RPMI8226 (cell line): ENCODE data around the gene PTX4.

Source experiments
- DNase-seq: peaks from one replicate; pipeline ENCODE4 v3.0.0-alpha.2; 2015

PTX4 gene

DNA sequence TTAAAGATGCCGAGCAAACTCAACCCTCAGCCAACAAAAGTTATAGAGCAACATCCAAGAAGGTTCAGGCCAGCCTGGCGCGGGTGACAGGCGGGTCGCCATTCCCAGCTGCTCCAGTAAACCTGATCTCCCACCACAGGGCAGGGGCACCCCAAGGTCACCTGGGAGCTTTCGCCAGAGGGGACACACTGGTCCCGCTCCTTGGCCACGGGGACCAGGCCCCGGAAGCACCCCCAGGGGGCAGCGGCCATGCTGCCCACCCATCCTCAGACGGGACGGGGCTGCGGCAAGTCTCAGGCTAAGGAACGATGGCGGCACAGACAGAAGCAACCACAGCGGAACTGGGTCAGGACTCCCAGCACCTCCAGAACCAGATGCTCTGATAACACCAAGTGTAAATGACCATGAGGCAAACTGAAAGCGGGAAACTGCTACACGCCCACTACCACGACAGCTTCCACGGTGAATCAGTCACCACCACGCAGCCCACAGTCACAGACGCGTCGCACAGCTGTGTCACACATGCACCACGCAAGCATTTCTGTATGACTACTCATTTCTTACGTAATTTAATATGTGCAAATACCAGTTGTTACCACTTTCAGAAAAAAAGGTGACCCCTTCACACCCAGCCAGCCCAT lies 30.3 kb downstream of the PTX4 start:
- no peak for DNase-seq

DNA sequence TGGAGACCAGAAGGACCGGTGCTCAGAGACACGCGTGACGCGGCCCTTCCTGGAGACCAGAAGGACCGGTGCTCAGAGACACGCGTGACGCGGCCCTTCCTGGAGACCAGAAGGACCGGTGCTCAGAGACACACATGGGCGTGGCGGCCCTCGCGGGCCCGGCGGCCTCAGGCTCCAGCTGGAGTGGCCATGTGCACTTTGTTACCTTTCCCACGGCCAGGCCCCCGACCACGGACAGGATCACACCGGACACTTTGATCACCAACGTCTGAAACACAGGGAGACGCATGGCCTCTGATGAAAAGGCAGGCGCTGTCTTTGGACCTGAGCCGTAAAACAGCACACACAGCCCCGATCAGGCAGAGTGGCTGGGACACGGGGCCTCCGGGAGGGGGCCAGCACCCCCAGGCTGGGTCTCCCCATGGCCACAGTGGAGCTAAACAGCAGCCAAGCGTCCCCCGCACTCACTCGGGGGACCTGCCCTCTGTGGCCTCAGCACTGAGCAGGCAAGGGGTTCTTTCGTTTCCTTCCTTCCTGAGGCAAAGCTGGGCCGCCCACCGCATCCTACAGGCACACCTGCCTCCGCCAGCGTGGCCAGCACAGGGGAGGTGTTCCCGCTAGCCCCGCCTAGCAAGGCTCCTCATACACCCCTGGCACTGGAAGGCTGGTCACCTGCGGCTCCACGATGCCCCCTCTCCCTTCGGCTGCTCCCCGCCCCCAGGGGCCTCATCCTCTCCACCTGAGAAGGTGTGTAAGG lies 31.1 kb downstream of the PTX4 start:
- DNase-seq: no peak

DNA sequence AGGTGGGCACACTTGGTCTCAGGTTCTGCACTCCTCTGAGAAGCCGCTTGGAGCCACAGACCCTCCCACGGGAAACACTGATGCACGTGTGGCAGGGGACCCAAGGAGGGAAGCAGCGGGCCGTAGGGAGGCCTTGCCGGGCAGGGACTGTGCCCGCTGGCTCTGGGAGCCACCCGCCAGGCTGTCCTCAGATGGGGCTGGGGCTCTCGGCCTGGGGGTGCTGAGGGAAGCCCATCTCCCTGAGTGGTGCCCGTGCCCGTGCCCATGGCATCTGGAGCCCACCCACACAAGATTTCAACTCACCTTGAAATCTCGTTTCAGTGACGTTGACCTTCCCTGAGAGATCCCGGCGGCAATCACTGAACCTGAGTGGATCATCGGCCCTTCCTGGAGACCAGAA lies 31.8 kb downstream of the PTX4 start:
- no peak for DNase-seq

DNA sequence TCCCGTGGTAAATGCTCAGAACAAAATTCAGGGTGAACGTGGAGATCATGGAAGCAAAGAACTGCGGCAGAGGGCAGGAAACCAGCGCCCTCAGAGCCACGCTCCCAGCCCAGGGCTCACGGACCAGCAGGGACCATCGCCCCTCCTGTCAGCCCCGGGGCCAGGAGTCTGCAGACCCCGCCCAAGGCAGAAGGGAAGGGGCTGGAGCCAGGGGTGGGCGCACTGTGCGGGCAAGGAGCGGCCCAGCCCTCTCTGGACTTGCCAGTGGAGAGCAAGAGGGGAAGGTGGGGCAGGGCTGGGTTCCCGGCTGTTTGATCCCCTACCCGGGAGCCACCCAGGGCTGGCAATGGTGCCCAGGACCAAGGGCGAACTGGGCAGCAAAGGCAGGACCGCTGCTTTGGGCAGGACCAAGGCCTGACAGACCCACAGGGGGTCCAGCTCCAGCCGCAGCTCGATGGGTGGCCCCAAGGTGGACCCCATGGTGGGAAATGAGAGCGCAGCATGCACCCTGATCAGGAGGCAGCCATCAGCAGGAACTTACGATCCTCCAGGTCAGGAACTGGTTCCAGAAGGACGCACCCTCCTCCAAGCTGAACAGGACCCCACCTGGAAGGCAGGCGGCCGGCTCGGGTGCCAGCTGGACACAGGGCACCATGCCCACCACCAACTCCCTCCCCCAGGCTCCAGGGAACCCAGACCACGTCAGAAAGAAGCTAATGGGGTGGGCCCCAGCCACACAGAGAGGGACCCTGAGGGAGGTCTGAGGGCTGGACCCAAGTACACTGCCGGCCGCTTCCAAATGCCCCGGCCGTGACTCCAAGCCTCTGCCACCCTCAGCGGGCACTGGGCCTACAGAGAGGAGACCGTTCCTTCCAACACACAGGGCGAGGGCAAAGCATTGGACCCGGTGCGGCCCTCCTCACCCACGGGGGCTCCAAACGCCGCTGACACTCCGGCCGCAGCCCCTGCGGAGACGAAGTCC lies 33.3 kb downstream of the PTX4 start:
- no peak for DNase-seq

DNA sequence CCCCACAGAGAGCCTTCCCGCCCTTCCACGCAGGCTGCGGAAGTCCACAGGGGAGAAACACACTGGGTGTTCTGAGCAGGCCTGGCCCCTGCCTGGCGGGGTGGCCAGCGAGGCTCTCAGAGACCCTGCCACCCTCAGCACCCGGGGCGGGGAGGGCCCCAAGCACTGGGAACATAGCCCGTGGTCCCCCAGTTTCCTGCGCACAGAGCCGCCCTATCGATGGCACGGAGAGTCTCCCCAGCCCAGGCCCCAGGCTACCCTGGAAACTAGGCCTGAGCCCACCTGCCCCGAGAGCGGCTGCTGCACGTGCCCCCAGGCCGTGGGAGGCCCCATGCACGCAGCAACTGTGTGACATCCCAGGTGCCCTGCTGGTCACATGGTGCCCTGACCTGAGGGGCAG lies 34.2 kb downstream of the PTX4 start:
- DNase-seq: no peak

DNA sequence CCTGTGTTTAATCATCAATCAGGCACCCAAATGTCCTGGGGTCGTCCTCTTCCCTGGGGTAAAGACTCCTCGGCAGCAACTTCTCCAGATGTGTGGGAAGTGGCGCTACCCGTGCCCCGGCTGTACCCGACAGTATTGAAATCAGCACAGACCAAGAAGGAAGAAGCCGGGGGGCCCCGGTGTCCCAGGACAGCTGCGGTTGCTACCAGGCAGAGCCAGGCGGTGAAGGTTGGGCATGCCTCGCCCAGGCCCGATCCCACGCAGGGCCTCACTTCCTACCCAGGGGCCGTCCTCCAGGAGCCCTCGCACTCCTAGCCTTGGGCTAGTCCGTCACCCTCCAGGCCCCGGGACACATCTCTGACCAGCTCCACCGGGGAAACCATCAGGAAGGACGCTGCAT lies 35.4 kb downstream of the PTX4 start:
- no peak for DNase-seq

DNA sequence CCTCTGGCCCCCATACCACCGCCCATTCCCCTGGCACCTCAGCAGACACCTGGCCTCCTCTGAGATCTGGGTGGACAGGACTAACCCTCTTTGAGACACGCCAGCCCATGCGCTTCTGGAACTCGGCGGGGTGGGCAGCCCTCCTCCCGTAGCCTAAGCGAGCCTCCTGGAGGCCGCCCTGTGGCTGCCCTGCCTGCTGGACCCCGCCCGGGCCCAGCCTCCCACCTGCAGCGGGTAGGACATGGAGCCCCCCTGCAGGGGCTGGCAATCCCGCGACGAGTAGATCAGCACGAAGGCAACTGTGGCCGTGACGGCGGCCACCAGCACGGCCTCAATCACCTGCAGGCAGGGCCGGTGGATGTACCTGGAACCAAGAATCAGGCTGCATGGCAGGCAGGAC lies 36.2 kb downstream of the PTX4 start:
- no peak for DNase-seq

DNA sequence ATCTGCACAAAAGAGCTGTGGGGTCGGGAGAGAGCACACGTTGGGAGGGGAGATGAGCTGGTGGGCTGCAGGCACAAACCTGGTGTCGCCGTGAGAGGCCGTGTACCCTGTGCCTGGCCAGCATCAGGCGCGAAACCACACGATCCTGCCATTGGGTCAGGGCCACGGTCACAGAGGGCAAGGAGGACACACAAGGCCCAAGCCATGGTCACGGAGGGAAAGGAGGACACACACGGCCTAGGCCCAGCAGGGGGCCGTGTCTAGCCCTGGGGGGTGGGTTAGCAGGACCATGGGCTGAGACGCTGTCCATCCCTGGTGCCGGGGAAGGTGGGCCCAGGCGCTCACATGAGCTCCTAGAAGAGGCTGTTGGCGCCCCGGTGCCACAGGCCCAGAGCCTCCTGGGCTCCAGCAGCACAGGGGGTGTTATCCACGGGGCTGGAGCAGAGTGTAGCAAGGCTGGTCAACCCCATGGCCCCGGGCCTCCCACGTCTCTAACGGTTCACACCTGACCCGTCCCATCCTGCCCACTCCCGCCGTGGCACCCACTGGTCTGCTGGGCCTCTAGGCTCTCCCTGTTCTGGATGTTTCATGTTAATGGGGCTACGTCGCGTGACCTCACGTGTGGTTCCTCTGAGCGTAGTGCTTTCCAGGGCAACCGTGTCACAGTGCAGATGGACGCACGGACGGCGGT lies 36.9 kb downstream of the PTX4 start:
- DNase-seq: no peak

DNA sequence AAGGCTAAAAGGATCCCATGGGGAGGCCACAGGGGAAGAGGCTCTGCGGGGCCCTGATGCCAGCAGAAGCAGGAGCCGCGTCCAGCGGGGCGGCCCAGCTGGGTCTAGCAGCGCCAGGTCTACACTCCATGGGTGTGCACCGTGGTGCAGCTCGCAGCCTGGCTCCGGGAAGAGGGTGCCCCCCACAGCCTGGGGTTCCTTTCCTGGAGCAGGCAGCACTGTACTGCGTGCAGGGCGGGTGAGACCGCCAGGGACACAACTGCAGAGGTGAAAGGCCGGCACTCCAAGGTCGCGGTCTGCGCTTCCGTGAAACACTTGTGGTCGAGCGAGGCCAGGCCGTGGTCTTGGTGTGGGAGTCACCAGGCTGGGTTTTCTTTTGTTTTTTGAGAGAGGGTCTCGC lies 37.9 kb downstream of the PTX4 start:
- DNase-seq: no peak

DNA sequence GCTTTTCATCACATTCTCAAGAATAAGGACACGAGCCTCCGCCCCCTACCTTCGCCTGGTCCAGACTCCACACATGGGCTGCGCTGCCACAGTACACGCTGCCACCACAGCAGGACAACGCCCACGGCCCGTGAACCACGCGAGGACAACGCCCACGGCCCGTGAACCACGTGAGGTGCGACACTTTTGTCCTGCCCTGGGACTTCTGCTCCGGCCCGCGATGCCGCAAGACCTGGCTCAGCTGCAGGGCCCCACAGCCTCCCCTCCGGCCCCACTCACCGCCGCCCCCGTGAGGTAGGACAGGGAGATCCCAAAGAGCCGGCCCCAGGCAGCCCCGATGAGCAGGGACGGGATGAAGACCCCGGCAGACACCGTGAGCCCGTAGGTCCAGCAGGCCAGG lies 38.5 kb downstream of the PTX4 start:
- DNase-seq: no peak

DNA sequence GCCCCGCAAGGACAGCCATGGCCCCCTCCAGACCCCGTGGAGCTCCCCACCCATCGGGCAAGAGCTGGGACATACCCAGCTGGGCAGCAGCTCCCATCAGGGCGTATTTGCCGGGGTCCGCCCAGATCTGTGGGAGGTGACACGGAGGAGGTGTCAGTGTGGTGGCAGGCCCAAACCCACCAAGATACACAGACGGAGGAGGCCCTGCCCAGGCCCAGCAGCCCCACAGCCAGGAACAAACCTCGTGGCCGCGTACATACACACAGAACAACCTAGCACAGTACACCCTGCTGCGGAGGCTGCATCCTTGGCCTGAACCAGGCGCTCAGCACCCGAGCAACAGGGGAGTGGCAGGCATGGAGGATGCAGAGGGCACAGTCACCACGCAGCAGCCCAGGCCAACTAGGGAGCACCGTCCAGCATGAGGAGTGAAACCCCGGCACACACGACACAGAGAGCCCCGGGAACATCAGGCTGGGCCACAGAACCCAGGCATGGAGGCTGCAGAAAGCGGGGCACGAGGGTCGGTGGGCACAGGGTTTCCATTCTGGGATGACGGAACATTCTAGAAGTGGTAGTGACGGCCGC lies 39.4 kb downstream of the PTX4 start:
- DNase-seq: no peak

DNA sequence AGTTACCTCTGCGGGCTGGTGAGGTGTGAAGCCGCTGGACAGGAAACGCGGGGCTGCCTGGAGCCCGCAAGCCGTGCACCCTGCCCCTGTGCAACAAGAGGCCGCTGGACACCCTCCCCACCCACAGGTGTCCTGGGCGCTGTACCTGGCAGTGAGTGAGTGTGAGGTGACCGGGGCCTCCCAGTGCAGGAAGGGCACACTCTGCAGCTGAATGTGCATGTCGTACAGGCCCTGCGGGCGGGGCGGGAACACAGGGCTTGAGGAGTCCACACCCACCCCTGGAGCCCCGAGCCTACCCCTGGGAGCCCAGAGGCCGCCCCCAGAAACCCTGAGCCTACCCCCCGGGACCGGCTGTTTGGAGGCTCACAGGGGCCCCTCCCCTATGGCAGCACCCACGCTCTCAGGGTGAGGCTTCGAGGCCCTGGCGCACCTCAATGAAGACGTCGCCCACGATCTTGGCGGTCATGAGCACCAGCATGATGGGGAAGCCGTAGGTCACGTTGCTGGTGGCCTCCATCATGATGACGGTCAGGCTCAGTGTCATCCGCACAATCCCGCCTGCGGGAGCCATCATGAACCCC lies 40.1 kb downstream of the PTX4 start:
- DNase-seq: no peak

DNA sequence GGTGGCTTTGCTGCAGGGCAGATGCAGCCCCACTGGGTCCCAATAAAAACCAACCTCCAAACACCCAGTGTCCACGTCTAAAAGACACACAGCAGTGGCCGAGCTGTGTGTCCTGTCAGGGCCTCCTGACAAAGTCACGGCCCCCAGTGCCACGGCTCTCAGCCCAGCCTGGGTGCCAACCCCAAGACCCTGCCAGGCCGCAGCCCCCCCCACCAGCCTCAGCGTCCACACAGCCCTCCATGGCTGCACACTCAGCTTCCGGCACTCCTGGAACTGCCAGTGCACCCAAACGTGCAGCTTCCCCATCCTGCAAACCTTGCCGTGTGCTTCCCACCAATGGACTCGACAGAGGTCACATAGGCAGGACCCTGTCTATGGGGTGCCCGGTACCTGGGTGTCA lies 40.8 kb downstream of the PTX4 start:
- DNase-seq: no peak

DNA sequence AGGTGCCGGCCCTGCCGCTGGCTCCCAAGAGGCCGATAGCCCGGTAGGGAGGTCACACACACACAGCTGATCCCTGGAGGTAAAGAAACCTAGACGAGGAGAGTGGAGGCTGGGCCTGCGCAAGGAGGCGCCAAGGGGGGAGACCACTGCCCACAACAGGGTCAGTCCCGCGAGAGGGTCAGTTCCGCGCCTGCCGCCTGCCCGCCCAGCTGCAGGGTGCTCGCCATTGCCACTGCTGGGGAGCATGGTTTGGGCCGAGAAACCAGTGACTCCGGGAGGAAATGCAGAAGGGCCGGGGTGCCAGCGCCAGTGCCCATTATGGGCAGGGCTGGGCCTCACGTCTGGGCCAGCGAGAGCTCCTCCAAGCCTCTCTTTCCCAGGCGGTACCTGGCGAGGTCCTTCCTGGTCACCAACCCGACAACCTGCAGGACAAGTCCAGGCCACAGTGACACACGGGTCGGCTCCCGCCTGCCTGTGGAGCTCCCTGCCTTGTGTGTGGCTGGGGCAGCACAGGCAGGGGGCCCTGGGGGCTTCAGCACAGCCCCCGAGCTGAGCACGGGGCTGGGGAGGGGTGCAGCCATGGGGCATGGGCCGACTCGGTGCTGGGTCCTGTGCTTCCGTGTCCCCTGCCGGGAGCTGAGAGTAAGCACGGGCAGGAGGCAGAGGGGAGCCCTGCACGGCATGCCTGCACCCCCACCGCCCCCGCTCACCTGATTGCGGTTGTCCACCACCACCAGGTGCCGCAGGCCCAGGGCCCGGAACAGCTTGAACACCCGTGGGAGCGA lies 42.3 kb downstream of the PTX4 start:
- no peak for DNase-seq

DNA sequence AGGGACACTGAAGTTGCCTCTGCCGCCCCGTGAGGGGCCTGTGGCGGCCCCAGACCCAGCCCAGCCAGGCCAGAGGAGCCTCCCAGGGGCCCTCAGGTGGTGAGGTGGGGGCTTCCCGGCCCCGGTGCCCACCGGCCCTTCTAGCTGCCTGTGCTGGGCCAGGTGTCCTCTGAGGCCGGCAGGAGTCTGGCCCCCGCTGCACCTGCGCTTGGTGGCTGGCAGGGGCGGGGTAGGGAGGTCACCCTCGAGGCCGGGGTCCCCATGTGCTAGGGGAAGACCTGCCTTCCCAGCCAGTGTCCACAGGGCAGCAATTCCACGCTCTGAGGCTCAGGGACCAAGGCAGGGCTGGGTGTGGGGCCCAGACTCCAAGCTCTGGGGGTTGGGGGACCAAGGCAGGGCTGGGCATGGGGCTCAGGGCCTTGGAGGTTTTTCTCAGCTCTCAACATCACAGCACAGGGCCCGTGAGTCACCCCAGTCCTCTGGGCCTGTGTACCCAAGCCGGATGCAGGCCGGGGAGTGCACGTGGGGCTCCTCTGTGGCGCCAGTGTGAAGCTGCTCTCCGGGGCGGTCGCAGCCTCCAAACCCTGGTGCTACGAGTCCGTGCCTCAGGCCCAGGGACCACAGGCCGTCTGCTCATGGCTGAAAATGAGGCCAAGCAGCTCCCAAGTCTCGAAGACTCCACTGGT lies 43.1 kb downstream of the PTX4 start:
- DNase-seq: no peak

DNA sequence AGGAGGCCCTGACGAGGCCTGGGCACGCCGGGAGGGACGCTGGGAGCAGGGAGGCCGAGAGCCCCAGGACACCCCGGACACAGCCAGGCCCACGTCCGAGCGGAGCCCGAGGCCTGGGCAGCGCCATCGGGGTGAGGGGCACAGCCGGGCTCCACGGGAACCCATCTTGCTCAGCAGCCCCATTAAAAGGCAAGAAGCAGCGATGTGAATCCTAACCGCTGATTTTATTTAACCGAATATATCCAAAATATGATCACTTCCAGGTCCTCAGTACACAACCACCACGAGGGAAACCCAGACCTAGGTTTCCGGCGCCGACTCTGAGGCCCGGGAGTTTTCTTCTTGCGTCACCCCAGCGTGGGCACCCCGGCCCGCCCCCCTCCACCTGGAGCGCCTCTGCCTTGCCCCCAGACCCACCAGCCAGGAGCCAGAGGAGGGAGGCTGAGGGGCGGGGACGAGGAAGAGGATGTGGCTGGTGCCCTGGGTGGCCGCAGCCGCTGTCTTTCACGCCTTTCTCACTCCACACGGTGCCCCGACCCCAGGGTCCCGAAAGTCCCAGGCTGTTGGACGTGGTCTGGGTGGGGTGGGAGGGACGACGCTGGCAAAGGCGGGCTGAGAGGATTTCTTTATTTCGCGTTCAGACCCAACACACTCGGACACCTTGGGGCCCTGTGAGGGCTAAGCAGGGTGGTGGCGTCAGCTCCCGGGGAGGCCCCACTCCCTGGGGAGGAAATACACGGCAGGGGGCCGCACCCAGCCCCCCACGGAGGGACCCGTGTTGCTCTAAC lies 43.8 kb downstream of the PTX4 start:
- no peak for DNase-seq

DNA sequence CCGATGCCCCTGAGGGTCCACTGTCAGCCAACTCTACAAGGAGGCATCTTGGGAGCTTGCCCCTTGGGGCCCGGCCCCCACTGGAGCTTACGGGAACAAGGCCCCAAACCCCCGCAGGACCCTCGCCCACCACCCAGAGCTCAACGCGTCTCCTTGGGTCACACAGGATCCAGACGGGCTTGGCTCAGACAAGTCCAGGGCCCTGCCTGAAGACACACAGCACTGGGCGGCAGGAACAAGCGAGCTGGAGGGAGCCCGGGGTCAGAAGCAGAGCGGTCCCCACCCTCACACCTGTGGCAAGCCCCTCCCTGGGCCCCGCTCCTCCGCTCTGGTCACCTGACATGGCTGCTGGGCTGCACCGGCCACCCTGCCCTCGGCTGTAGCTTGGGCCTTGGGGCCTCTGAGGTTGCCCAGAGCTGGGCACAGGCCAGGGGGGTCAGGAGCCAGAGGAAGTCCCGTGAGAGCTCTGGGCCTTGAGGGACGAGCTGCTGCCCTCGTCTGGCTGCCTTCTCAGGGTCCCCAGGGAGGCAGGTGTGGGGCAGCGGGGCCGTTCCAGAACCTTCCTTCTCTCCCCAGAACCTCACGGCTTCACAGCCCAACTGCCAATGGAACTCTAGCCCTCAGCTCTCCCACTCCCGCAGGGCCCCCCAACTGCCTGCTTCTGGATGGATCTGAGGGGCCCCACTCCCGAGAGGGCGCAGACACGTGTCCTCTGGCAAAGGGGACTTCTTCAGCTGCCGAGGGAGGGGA lies 44.6 kb downstream of the PTX4 start, which contains the start of gene CCDC154:
TSS of gene CCDC154 (minus strand) at position 577 of the 750 bp plus-strand sequence. CDS start at position 343, 234 bp downstream.
- DNase-seq: no peak

DNA sequence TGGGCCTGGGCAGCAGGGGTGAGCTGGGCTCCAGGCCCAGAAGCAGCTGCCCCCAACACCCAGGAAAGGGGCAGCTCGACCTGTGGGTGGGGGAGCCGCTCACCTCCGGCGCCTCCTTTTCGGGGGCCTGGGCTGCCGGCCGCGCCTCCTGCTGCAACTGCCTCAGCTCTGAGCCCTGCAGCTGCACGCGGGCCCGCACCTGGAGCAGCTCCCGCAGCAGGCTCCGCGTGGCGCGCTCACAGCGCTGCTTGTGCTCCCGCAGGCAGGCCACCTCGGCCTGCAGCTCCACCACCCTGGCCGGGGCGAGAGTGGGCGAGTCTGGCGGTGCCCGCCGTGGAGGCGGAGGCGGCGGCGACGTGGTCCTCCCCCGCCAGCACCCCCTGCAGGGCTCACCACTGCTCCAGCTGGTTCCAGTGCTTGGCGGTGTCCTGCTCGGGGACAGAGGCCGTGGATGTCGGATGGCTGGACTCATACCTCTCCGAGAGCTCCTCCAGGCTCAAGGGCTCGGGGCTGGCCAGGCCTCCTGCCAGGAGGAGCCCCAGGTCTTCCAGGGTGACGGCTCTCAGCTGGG lies 45.3 kb downstream of the PTX4 start:
- no peak for DNase-seq

DNA sequence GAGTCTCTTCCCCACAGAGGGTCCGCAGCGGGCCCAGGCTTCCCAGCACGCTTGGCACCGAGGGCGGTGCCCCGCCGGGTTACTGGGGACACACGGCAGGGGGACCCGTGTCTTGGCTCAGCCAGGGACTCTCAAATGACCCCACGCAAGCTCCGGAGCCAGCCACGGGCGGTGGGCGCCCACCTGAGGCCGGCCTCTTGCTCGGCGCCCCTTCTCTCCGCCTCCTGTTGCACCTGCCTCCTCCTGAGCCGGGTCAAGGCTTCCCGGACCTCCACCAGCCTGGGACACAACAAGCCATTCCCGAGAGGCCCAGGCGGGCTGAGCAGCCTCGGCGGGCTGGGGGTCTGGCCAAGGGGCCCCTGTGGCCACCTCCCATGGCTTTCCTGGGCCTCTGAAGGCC lies 46.0 kb downstream of the PTX4 start:
- no peak for DNase-seq
